Retina (tissue), 1 donor: ENCODE results near the gene PDE1A.
"Not testable (repeated sequence)": the region's sequence is repeated elsewhere in the genome, so short reads cannot be mapped to it uniquely, and the experiment has no call there.

Experiments used
- DNase-seq: peaks from one replicate; pipeline ENCODE4 v3.0.0-alpha.2; 2016

PDE1A gene

DNA sequence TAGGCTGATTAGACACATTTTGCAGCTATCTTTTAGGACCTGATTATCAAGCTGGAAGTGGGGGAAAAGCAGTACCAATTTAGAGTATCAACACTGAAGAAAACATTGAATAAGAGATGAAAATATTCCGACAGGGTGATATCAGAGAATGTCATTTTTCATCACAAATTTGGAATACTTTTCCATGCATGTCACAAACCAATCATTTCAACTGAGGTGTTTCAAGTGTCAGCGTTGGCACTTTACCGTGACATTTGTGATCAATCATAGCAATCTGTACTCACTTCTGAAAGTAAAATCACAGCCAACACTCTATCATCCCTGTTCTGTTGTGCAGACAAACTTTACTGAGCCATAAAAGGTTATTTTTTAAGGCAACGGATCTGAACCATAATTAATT, 75.4 kb downstream of the PDE1A start:
- DNase-seq = no peak

GRCh38 chr2:182349268-182349667, 77.6 kb downstream of the PDE1A start:
- DNase-seq = no peak

DNA sequence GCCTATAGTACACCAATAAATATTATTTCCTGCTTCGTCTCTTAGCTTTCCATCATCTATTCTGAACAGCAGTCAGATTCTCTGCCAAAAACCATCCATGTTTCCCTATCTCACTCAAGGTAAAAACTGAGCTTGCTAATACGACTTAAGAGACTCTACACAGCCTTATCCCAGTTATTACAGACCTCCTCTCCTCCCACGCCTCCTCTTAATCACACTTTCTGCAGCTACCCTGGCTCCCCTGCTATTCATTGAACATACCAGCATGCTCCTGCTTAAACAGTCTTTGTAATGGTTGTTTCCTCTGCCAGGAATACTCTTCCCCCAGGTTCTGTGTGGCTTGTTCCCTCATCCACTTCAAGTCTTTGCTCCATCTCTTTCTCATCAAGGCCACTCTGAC, 81.5 kb downstream of the PDE1A start:
- no peak for DNase-seq

DNA sequence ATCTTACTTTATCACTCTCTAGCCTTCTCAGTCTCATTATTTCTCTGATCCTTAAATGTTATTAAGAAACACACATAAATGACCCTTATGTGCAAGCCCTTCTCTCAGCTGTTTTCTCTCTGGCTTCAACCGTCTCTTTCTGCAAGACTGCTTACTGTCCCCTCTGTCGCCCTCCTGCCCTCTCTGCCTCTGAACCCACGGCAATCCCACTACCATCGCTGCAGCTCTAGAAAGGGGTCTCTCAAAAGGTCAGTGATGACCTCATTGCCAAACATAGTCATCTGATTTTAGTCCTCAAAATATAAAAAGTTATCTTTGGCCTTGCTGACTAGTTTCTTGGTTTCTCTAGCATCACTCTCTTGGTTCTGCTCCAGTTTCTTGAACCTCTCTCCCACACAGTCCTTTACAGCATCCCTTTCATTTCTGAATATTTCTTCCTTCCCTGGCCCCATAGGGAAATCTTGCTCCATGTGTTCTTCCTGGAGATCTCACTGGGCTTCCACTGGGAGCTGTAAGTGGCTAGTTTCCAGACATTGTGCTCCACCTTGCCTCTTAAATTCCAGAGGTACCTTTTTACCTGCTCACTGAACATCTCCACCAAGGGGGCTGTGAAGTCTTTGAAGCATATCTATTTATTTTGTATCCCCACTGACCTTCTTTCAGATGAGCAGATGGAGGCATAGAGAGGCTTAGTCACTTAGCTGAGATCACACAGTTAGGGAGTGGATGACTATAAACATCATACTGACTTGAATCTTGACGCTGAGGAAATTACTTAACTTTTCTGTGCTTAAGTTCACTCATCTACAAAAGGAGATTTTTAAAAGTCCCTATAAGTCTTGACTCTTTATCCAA, 96.2 kb downstream of the PDE1A start:
- no peak for DNase-seq

DNA sequence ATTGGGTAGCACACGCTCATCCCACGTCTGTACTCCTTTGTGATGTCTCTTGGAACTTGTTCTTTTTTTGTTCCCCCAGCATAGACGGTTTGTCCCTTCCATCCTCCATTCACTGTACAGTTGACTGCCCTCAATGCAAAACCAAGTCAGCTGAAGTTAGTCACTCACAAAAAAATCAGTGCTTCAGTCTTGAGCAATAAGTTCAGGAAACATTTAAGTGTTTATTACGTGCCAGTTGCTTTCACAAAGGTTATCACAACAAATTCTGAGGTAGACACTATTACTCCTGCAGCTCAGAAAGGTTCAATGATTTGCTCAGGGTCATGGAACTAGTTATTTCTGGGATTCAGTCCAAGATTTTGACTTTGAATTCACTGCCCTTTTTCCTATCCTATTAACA, 102.2 kb downstream of the PDE1A start:
- no peak for DNase-seq

GRCh38 chr2:182321096-182321495, 105.7 kb downstream of the PDE1A start:
- DNase-seq = no peak

DNA sequence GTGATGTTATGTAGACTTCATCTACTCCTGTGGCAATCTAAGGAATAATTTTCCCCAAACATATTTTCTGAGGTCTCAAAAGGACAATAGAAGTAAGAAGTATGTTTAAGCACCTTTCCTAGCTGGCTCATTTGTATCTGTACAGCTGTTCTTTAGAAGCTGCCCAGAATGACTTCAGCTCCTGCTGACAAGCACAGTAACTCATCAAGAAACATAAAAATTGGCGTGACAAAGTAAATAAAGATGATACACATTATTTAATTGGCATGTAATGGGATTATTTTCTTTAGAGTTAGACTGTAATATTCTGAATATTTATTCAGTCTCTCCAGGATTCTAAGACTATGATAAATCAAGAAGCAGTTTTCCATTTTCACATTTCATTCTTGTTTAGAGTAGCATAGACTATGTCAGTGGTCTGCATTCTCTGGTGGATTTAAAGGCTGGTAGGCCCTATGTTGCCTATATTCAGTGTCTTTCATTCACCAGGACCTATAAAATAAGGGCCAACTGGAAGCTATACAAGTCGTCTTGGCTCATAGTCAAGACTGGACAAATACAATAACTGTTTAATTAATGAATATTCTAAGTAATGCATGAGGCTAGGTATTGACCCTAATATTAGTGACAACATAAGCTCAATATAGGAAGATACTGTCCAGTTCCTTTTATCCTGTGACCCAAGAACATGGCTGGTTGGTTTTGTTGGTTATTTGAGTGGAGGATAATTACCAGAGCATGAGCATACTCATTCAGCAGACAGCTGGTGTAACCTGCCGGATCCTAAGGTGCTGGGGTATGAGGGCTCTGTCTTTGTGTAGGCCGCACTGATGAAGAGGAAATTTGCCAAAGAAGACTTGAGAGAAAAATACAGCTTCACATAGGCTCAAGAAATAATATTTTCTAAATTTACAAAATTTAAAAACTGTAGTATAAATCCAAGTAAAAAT, 107.0 kb downstream of the PDE1A start:
- DNase-seq = no peak

GRCh38 chr2:182318466-182319220, 108.2 kb downstream of the PDE1A start:
- no peak for DNase-seq

DNA sequence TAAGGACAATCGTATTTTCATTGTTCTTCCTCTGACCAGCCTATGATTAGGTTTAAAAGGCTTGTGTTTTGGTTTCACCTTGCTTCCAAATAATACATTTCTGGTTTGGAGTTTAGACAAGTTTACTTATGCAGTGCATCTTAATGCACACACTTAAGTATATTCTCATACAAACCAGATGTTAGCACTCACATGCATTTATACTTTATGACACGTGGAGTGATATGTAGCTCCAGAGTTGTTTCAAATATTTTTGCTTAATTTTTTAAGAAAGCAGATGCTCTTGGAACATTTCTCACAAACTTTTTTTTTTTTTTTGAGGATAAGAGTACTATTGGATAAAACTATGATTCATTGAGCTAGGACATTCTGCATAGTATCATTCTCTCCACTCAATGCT, 109.9 kb downstream of the PDE1A start:
- no peak for DNase-seq

DNA sequence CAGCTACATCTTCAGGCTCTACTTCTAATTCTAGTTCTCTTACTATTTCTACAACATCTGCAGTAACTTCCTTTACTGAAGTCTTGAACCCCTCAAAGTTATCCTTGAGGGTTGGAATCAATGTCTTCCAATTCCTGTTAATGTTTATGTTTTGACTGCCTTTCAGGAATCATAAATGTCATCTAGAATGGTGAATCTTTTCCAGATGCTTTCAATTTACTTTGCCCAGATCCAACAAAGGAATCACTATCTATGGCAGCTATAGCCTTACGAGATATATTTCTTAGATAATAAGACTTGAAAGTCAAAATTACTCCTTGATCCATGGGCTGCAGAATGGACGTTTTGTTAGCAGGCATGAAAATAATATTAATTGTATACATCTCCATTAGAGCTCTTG, 123.9 kb downstream of the PDE1A start:
- no peak for DNase-seq

DNA sequence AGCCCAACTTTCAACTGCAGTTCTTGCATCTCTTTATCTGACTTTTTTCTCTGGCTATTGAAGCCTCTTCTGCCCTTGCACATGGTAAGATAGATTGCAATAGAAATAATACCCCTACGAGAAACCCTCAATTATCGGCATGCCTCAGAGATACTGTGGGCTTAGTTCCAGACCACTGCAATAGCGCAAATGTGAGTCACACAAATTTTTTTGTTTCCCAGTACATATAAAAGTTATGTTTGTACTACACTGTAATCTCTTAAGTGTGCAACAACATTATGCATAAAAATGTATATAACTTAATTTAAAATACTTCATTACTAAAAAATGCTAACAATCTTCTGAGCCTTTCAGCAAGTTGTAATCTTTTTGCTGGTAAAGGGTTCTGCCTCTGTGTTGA, 124.7 kb downstream of the PDE1A start:
- no peak for DNase-seq

DNA sequence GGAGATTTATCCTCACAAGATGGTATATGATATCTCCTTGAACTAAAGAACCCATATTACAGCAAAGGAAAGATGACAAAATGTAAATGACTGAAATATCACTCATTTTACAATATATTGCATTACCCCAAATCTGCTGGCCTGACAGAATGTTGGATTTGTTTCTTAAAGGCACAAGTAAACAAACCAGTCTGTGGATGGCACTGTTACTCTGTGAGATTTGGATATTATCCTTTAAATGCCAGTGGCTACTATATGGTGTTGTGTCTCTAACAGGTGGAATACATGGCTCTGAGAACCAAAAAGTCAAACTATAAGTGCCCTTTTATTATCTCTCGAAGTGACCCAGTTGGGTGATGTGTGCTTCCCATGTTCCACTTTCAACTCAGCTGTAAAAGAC, 125.7 kb downstream of the PDE1A start:
- DNase-seq = no peak

GRCh38 chr2:182300608-182301007, 126.2 kb downstream of the PDE1A start:
- DNase-seq = no peak

DNA sequence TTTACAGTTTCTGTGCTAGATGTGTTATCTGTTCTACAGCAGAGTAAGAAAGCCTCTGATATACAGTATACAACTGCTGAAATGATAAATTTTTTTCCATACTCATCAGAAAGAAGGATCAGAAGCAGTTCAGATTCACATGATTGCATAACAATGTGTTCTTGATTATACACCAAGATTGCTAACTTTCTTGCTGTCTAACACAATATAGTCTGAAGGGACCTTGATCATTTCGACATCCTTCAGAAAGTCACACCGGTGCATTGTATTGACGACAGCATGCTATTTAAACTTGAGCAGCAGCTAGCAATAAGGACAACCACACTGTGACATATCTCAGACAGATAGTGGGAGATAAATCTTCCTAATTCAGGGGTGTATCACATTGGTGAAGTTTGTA, 127.2 kb downstream of the PDE1A start:
- no peak for DNase-seq

- DNase-seq = no peak
Observed at GRCh38 chr2:182298456-182298855, 128.4 kb downstream of the PDE1A start.

GRCh38 chr2:182291296-182291695, 135.5 kb downstream of the PDE1A start:
- DNase-seq = no peak

DNA sequence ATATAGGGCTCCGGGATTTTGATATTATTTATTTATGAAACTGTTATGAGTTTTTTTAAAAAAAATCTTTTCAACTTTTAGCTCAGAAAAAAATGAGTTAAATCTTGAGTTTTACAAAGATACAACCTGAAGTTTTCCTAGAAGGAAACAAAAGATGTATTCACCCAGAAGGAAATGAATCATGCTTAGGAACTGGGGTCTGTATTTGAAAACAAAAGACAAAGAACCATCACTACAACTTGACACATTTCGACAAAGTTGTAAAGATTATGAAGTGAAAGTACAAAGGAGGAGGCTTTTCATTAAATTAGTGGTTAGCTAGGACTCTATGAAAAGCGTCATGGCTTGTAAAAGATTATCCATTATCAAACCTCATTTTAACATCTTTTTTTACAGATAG, 143.3 kb downstream of the PDE1A start:
- DNase-seq = no peak

DNA sequence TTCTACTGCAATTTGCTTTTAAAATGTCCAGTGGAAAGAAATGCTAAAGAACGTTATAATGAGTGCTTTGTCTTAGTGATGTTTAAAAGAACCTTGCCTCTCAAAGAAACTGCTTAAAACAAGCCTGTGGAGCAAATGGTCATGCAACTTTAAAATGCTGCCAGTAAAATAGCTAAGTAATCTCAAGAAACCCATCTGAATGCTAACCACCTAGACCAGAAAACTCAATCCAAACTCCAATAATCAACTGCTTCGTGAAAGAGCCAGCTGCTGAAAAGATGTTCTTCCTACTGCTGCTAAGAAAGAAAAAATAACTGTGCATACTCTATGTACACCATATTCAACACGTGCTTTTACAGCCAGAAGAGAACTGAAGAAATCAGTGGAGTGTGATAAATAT, 145.6 kb downstream of the PDE1A start:
- DNase-seq = no peak

GRCh38 chr2:182280118-182280517, 146.7 kb downstream of the PDE1A start:
- DNase-seq = no peak

GRCh38 chr2:182276662-182277061, 150.2 kb downstream of the PDE1A start:
- DNase-seq = not testable (repeated sequence)

DNA sequence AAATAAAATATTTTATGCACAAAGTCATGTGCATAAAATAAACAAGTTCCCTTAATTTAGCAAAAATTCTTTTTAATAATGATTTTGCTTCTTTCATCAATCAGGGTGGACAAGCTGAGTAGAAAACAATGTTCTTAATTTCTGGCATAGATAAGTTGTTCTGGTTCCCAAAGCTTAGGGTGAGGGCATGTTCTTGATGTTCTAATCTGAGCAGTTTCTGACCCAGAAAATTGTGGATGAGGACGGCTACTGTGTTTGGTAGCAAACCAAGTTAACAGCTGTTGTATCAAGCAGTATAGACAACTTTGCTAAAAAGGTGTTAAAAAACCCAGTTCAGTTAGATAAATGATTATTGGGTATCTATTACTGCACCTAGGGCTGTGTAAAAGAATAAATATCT, 158.9 kb downstream of the PDE1A start:
- no peak for DNase-seq

DNA sequence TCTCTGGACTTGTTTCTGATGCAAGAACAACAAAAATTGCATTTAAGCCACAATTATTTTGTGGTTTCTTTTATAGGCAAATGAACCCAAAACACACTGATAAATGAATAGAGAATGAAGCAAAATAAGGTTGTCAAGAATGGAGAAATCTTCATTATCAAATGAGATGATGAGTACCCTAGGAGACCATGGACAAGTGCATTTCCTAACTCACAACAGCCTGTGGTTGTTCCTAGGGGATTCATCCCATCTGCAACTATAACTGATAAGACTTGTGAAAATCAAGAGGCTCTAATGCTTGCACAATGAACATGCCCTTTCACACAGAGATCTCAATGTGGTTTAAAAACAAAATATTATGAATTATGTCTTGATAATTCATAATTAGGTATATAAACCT, 159.9 kb downstream of the PDE1A start:
- DNase-seq = no peak

DNA sequence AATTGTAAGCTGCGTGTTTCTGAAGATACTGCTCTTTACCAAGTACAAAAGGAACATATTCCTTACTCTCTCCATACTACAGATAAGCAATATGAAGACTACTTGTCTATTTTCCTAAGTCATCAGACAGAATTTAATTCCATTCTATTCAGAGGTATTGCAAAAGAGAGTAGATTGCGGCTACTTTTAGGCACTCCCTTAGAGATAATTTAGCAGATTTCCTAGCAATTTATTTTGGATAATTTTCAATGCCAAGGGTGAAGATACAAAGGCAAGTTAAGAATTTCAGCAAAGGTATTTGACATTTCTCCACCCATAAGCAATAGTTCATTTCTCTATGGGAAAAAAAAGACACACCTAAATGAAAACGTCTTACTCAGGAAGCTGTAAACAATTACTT, 161.1 kb downstream of the PDE1A start:
- no peak for DNase-seq
